Stimulated activated naive CD8-positive, alpha-beta T cell treated with anti-CD3 and anti-CD28 coated beads, Interleukin-15, Interleukin-2, amounts not matched to agents 100 ng/mL and 50 ng/mL, for 24 hours (primary cell): ENCODE data around the gene LCAT.
"Not testable (repeated sequence)": the region's sequence is repeated elsewhere in the genome, so short reads cannot be mapped to it uniquely, and the experiment has no call there.

Source experiments
- H3K27ac Mint-ChIP-seq: one replicate; pipeline ENCODE4 v1.8.0; 2021; ENCODE audit warnings: mild to moderate bottlenecking, mixed read lengths
- H3K27me3 Mint-ChIP-seq: one replicate; pipeline ENCODE4 v1.8.0; 2021; ENCODE audit warnings: mixed read lengths
- H3K36me3 Mint-ChIP-seq: one replicate; pipeline ENCODE4 v1.8.0; 2021; ENCODE audit warnings: low read depth, mixed read lengths
- H3K4me1 Mint-ChIP-seq: one replicate; pipeline ENCODE4 v1.8.0; 2021; ENCODE audit warnings: low read depth, mixed read lengths
- H3K4me3 Mint-ChIP-seq: one replicate; pipeline ENCODE4 v1.8.0; 2021; ENCODE audit warnings: mild to moderate bottlenecking, mixed read lengths
- H3K9me3 Mint-ChIP-seq: one replicate; pipeline ENCODE4 v1.8.0; 2021; ENCODE audit warnings: mixed read lengths

The LCAT gene

GRCh38 chr16:67922221-67922620 lies 21.7 kb downstream of the LCAT start:
- Mint-ChIP-seq H3K9me3 (no peaks in the 10 kb centered on the region), H3K27me3 (no peaks in the 10 kb centered on the region), H3K36me3 (no peaks in the 10 kb centered on the region), H3K27ac (peak overlapping the region; percentile 87), H3K4me3 (peak overlapping the region; percentile 36), H3K4me1 (peaks cover 34% of the 10 kb centered on the region)

GRCh38 chr16:67919622-67920221 lies 24.2 kb downstream of the LCAT start:
- H3K27me3 Mint-ChIP-seq: no peaks in the 10 kb centered on the region
- H3K36me3 Mint-ChIP-seq: peaks cover 5% of the 10 kb centered on the region
- H3K4me3 Mint-ChIP-seq: no peak overlapping the region
- no peak overlapping the region for H3K27ac Mint-ChIP-seq
- H3K9me3 Mint-ChIP-seq: no peaks in the 10 kb centered on the region
- H3K4me1 Mint-ChIP-seq: peaks cover 35% of the 10 kb centered on the region

GRCh38 chr16:67917852-67918236 lies 26.1 kb downstream of the LCAT start:
- peaks cover 35% of the 10 kb centered on the region for H3K4me1 Mint-ChIP-seq
- H3K9me3 Mint-ChIP-seq: no peaks in the 10 kb centered on the region
- no peak overlapping the region for H3K4me3 Mint-ChIP-seq
- peak overlapping the region; percentile 84 for H3K27ac Mint-ChIP-seq
- peaks cover 5% of the 10 kb centered on the region for H3K36me3 Mint-ChIP-seq
- H3K27me3 Mint-ChIP-seq: no peaks in the 10 kb centered on the region

GRCh38 chr16:67917140-67917851 lies 26.6 kb downstream of the LCAT start:
- Mint-ChIP-seq H3K4me3 (no peak overlapping the region), H3K27me3 (no peaks in the 10 kb centered on the region), H3K27ac (peak overlapping the region; percentile 84), H3K36me3 (peaks cover 5% of the 10 kb centered on the region), H3K4me1 (peaks cover 29% of the 10 kb centered on the region), H3K9me3 (no peaks in the 10 kb centered on the region)

GRCh38 chr16:67915831-67916723 lies 27.8 kb downstream of the LCAT start:
- Mint-ChIP-seq H3K27me3 (no peaks in the 10 kb centered on the region), H3K36me3 (peaks cover 10% of the 10 kb centered on the region), H3K9me3 (no peaks in the 10 kb centered on the region), H3K27ac (no peak overlapping the region), H3K4me3 (no peak overlapping the region), H3K4me1 (peaks cover 17% of the 10 kb centered on the region)

GRCh38 chr16:67915496-67915769 lies 28.5 kb downstream of the LCAT start:
- not testable (repeated sequence) for H3K9me3 Mint-ChIP-seq, H3K36me3 Mint-ChIP-seq, H3K4me3 Mint-ChIP-seq, H3K27ac Mint-ChIP-seq, H3K27me3 Mint-ChIP-seq
- H3K4me1 Mint-ChIP-seq: peaks cover 18% of the 10 kb centered on the region

GRCh38 chr16:67914758-67915495 lies 29.0 kb downstream of the LCAT start:
- Mint-ChIP-seq H3K27me3 (no peaks in the 10 kb centered on the region), H3K27ac (no peak overlapping the region), H3K4me1 (peaks cover 23% of the 10 kb centered on the region), H3K9me3 (no peaks in the 10 kb centered on the region), H3K4me3 (no peak overlapping the region), H3K36me3 (peaks cover 13% of the 10 kb centered on the region)

GRCh38 chr16:67910158-67910557 lies 33.8 kb downstream of the LCAT start:
- Mint-ChIP-seq H3K27me3 (no peaks in the 10 kb centered on the region), H3K36me3 (peaks cover 9% of the 10 kb centered on the region), H3K4me3 (no peak overlapping the region), H3K4me1 (peaks cover 25% of the 10 kb centered on the region), H3K9me3 (no peaks in the 10 kb centered on the region), H3K27ac (peak overlapping the region; percentile 1)

GRCh38 chr16:67909056-67909742 lies 34.7 kb downstream of the LCAT start:
- Mint-ChIP-seq H3K4me3 (no peak overlapping the region), H3K9me3 (no peaks in the 10 kb centered on the region), H3K27ac (no peak overlapping the region), H3K27me3 (no peaks in the 10 kb centered on the region), H3K4me1 (peaks cover 25% of the 10 kb centered on the region), H3K36me3 (peaks cover 9% of the 10 kb centered on the region)

GRCh38 chr16:67907397-67908180 lies 36.3 kb downstream of the LCAT start:
- H3K36me3 Mint-ChIP-seq: peaks cover 15% of the 10 kb centered on the region
- no peaks in the 10 kb centered on the region for H3K9me3 Mint-ChIP-seq
- no peak overlapping the region for H3K4me3 Mint-ChIP-seq
- H3K27me3 Mint-ChIP-seq: no peaks in the 10 kb centered on the region
- H3K27ac Mint-ChIP-seq: peak overlapping the region; percentile 19
- peaks cover 25% of the 10 kb centered on the region for H3K4me1 Mint-ChIP-seq

GRCh38 chr16:67902831-67903230 lies 41.1 kb downstream of the LCAT start:
- Mint-ChIP-seq H3K27me3 (no peaks in the 10 kb centered on the region), H3K27ac (no peak overlapping the region), H3K4me1 (peaks cover 5% of the 10 kb centered on the region), H3K9me3 (no peaks in the 10 kb centered on the region), H3K36me3 (peaks cover 6% of the 10 kb centered on the region), H3K4me3 (no peak overlapping the region)

GRCh38 chr16:67901734-67902133 lies 42.2 kb downstream of the LCAT start:
- H3K36me3 Mint-ChIP-seq: peaks cover 6% of the 10 kb centered on the region
- H3K27ac Mint-ChIP-seq: no peak overlapping the region
- no peak overlapping the region for H3K4me3 Mint-ChIP-seq
- H3K9me3 Mint-ChIP-seq: no peaks in the 10 kb centered on the region
- peaks cover 5% of the 10 kb centered on the region for H3K4me1 Mint-ChIP-seq
- H3K27me3 Mint-ChIP-seq: no peaks in the 10 kb centered on the region

GRCh38 chr16:67897231-67897630 lies 46.7 kb downstream of the LCAT start:
- no peak overlapping the region for H3K4me3 Mint-ChIP-seq
- no peaks in the 10 kb centered on the region for H3K27me3 Mint-ChIP-seq
- H3K27ac Mint-ChIP-seq: no peak overlapping the region
- peaks cover 38% of the 10 kb centered on the region for H3K4me1 Mint-ChIP-seq
- no peaks in the 10 kb centered on the region for H3K36me3 Mint-ChIP-seq
- no peaks in the 10 kb centered on the region for H3K9me3 Mint-ChIP-seq
